OCI-M2 (cell line): ENCODE data around the gene LRIT2.

Experiments
- DNase-seq: peaks from one replicate; lab custom pipeline; 2025; ENCODE audit not compliant: unreplicated experiment; lab: John Stamatoyannopoulos, UW

LRIT2 gene

DNA sequence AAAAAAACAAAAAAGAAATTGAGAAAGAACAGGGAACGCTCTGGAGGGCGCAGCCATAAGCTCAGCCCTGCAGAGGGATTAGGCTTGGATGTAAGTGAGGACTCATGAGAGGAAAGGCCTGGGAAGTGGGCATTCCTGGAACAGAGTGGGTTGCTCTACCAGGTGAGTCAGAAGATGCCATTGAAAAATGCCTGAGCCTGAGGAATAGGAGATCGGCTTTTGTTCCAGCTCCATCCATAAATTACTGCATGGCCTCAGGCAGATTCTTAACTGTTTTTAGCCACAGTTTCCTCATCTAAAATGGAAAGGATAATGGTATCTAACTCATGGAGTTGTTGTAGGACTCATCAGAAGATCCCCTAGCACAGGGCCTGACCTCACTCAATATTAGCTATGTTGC is 18.4 kb upstream of the LRIT2 start:
- no peak for DNase-seq

DNA sequence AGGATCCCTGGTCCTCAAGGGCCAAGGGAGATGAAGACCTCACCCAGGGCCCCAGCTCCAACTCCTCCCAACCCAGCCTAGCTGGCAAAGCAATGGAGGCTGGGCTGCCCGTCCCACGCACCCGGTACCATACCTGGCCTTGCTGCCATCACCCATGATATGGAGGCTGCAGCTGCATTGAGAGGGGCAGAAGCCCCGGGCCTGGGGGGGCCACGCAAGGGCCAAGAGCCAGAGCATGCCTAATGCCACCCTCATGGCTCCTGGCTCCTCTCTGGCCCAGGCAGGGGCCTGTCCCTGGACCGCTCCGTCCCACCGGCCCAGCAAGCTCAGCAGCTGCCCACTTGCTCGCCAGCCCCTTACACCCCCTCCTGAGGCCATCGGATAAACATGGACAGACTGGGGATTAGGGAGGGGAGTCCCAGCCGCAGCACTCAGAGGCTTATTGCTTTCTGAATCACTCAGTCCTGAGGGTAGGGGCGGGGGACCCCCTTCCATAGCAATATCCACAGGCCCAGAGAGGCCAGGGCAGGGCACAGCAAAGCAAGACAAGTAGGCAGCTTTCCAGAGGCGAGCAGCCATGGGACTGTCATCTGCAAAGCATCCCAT is 15.9 kb upstream of the LRIT2 start, which contains the start of gene LRIT1:
TSS of gene LRIT1 (minus strand) at position 362 of the 606 bp plus-strand sequence. CDS start at position 255, 107 bp downstream.
- DNase-seq: no peak

- no peak for DNase-seq
These were observed 13.6 kb upstream of the LRIT2 start for GRCh38 chr10:84238909-84239308.

DNA sequence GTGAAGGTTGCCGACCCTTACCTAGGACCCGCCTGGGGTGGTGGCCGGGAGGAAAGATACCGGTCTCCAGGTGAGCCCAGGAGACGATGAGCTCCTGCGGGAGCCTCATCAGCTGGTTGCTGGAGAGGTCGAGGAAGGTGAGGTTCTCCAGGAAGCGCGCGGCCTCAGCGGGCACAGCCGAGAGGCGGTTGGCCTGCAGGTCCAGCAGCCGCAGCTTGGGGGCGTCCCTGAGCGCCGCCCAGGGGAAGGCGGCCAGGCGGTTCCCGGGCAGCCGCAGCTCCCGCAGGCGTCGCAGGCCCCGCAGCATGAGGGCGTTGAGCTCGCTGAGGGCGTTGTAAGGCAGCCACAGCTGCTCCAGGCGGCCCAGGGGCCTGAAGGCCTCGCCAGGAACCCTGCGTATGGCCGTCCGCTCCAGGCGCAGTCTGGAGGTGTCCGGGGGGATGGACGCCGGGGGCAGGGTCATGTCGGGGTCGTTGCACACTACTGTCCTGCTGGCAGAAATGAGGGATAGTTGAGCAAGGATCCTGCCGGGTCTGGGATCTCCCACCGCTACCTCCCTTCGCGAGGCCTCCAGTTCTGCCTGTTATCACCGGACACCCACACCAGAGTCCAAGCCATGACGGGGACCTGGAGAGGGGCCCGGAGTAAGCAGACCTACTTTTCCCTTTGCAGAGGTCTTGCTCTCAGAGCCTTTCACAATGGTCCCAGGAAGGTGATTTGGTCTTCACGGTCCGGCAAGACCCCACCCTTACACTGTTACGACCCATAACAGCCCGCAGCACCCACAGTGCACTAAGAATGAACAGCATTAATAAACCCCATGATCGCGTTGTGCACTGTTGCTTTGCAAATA is 12.1 kb upstream of the LRIT2 start:
- no peak for DNase-seq

DNA sequence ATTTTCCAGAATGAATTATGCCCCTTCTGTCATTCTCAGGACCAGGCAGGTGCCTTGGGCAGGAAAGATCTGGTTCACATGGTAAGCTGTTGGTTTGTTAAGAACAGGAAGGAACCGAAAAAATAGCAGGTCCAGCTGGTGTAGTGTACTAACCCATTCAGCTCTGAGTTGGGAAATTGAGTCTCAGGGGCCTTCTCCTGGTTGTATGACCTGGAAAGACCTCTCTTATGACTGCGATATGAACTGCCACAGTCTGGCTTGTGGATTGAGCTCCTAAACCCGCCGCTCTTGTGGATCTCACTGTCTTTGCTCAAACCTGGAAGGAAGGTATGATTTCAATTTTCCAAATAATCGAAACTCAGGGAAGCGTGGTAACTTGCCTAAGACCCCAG is 11.5 kb upstream of the LRIT2 start:
- DNase-seq: no peak

DNA sequence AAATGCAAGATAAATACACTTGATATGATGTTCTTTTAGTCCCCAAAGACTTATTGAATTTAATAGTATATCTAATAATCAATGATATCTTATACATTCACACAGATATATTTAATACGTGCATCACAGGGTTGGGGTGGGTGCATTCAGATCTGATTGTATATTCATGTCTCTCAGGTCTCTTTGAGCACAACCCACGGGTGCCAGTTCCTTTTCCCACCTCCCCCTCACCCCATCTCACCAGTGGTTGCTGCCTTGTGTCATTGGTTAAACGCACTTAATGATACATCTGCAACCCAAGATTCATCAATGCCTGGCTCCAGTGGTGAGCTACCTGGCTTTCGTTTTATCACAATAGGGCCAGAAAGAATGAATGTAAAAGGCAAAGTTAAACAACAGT is 9.8 kb upstream of the LRIT2 start:
- no peak for DNase-seq

GRCh38 chr10:84234479-84234878 is 9.1 kb upstream of the LRIT2 start:
- DNase-seq: no peak

DNA sequence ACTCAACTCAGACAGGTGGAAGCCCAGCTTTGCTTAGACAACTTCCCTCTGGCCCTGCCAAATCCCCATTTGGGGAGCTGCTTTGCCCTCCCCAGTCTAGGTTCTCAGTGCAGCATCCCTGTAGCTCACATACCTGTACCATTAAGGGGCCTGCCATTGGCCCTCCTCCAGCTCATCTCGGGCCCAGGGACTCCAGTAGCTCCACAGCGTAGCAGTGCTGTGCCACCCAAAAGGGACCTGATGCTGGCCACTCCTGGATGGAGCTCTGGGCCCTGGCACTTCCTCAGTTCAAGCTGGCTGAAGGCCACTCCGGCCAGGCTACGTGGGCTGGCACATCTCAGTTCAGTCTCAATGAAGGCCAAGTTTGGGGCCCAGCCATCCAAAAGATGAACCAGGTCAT is 8.6 kb upstream of the LRIT2 start:
- DNase-seq: no peak

DNA sequence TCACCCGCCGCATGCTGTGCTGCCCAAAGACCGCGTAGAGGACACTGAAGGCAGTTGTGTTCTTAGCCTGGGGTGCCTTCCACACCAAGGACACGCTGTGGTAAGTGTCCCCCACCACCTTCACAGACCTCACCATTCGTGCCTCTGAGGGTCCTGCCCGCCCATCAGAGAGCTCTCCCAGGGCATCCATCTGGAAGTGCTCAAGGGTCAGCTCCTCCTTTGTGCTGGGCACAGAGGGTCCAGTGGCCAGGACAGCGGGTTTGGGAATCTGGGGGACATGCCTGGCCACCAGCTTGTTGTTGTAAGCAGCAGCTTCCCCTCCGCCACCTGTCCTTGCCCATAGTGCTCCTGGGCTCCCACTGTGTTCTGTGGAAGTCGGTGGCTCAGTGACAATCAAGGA is 7.0 kb upstream of the LRIT2 start:
- no peak for DNase-seq

DNA sequence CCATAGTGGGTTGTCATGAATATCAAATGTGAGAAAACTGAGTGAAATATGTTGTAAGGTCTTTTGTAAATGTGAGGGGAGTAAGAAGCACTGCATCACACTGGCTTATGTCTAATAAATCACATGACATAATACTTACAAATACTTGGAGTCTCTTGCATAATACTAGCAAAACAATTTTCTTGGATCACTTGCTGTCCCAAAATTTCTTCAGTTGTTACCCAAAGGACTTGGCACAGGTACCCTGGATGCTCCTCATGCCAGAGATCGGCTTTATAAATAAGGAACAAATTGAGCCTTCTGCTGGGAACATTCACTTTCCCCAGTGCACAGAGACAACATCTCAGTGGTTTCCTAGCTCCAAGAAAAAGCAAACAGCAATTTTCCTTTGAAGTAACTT is 5.0 kb upstream of the LRIT2 start:
- DNase-seq: no peak

GRCh38 chr10:84227810-84228209 is 2.5 kb upstream of the LRIT2 start:
- no peak for DNase-seq

DNA sequence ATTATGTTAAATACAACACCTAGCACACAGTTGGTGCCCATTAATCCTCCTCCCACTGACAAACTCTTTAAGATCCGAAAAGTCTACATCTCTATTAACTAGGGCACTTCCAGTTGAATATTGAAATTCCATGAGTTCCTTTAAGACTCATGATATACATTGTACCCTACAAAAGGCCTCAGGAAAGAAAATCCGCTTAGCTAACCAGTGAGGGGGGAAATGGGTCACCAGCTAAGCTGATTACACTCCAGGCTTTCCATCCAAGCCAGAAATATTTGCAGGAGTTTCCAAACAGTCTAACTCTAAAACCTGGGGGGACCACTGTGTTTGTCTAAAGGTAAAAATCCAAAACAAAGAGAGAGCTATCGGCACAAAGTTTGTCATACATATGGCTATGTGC is 1.3 kb upstream of the LRIT2 start:
- no peak for DNase-seq

DNA sequence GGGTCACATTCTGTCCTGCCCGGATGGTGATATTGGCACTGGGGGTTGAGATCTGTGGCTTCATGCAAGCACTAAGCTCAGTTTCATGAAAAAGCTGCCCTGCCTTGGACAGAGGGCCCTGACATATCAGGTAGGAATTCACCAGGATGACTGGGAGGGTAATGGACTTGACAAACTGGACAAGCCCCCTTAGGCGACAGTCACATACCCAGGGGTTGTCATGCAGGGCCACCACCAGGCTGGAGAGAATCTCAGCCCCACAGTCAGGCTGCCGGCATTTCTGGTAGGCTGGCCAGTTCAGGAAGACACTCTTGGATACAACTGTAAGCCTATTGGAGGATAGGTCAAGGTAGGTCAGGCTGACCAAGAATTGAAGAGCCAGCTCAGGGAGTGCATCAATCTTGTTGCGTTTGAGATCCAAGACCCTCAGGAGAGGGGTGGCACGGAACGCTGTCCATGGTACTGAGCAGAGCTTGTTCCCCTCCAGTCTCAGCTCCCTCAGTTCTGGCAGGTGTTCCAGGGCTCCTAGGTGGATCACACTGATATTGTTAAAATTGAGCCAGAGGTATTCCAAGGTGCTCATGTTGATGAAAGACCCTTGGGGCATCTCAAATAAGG is 824 bp downstream of the LRIT2 start:
- no peak for DNase-seq

DNA sequence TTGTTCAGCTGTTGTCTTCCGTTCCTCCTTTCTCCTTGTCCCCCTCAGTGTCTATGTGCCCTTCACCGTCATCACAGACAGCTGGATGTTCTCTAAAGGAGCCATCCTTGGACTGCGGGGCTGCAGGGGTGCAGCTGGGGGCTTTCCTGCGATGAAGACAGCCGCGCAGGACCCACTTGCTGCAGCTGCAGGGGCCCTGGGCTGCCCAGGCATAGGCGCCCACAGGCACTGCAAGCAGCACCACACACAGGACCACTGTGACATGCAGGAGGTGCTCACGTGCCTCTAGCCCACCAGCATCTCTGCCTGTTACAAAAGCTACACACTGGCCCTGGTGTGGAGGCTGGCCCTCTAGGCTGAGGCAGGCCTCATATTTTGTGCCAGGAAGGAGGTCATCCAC is 3.4 kb downstream of the LRIT2 start:
- no peak for DNase-seq

GRCh38 chr10:84217746-84218145 is 7.6 kb downstream of the LRIT2 start:
- no peak for DNase-seq

- DNase-seq: no peak
These were observed 8.5 kb downstream of the LRIT2 start for GRCh38 chr10:84216834-84217233.

GRCh38 chr10:84214612-84215235 is 10.6 kb downstream of the LRIT2 start:
- DNase-seq: no peak

DNA sequence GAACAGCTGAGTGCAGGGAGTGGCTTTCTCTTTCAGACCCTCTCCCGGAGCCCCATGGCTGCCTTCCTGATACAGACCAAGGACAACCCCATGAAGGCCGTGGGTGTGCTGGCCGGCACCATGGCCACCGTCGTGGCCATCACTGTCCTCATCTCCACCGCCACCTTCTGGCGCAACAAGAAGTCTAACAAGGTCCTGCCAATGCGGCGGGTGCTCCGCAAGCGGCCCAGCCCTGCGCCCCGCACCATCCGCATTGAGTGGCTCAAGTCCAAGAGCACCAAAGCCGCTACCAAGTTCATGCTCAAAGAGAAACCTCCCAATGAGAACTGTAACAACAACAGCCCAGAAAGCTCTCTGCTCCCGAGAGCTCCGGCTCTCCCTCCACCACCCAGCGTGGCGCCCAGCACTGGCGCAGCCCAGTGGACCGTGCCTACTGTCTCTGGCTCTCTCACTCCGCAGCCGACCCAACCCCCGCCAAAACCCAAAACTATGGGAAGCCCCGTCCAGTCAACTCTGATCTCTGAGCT is 11.2 kb downstream of the LRIT2 start:
- no peak for DNase-seq

DNA sequence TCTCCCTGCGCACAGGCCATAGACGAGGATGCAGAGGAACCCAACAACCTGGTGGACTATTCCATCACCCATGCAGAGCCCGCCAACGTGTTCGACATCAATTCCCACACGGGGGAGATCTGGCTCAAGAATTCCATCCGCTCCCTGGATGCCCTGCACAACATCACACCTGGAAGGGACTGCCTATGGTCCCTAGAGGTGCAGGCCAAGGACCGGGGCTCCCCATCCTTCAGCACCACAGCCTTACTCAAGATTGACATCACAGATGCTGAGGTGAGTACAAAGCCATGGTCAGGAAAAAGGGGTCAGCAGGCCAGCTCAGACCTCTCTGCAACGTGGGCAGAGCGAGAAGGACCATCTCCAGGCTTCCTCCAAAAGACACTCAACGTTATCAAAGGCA is 12.3 kb downstream of the LRIT2 start:
- DNase-seq: no peak

- DNase-seq: no peak
These were observed 13.3 kb downstream of the LRIT2 start for GRCh38 chr10:84212014-84212413.

- no peak for DNase-seq
These were observed 13.8 kb downstream of the LRIT2 start for GRCh38 chr10:84211566-84211965.

DNA sequence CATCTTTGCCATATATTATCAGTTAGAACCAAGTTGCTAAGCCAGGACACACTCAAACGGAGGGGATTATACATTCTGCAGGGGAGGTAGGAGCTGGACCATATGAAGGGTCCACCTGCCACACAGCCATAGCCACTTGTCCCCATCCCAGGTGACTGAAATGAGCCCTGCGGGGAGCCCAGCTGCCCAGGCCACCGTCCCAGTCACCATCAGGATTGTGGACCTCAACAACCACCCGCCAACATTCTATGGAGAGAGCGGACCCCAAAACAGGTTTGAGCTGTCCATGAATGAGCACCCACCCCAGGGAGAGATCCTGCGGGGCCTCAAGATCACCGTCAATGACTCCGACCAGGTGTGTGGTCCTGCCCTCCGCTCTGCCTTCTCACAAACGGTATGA is 17.3 kb downstream of the LRIT2 start:
- no peak for DNase-seq
